RPMI7951 (cell line): Measurements from ENCODE around the gene CACNB4. TPM values are rescaled to one million over a fixed set of nuclear protein-coding genes. Genes with fewer than 3 reads are reported as not detected.

Source experiments
- DNase-seq: peaks from one replicate; pipeline ENCODE4 v3.0.0-alpha.2; 2012; ENCODE audit warnings: low read depth
- total RNA-seq: library from RNA; depleted of rRNA; stranded (reverse); fragments of >200 nt; shearing (Covaris generic); gene quantifications from 2 replicates; pipeline ENCODE4 v1.2.3, GENCODE V29; 2014

CACNB4 gene
- total RNA-seq, 1 experiment from 2014 or later: 0.12 TPM

DNA sequence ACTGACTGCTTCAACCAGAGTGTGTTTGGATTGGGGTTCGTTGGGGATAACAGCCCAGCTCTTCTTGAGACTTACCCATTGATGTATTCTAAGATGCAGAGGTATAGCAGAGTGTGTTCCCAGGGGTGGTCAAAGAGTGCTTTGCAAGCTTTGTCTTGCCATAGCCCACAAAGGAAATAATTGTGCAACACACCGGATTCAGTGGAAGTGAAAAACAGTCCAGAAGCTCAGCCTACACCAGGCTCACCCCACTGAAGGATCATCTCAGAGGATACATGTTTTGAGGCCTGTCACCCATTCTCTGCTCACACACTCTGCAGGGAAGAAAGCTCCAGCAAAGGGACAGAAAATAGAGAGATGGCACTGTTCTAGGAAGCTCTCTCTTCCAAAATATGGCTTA is 9.6 kb downstream of the CACNB4 start:
- no peak for DNase-seq

DNA sequence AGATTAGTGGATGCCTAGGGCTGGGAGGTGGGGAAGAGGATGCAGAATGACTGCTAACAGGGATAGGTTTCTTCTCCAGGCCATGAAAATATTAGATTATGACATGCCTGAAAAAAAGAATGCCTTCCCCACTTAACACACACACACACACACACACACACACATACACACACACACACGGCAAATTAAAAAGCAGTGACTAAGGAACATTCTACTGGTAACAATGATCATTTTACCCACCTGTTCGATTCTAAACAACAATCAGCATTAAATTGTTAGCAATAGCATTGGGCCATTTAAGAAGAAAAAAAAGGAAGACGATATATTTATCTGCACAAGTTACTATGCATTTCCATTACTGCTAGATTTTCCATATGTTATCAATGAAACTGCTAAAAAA is 10.8 kb downstream of the CACNB4 start:
- no peak for DNase-seq

DNA sequence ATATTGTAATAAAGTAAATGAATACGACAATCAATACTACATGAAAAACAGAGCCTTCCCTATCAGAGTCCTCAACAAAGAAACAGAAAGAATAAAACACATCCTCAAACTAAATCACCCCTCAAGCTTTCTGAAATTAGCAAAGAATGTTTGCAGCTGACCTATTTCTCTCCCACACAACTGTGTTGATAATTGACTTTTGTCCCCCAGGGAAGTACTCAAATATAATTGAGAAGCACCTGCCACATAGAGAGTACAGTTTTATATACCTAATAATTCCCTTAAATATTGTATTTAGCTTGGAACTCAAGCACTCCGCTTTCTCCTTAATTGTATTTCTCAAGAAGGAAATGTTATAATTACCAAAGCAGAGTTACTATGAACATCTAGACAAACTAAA is 12.6 kb downstream of the CACNB4 start:
- DNase-seq: no peak

DNA sequence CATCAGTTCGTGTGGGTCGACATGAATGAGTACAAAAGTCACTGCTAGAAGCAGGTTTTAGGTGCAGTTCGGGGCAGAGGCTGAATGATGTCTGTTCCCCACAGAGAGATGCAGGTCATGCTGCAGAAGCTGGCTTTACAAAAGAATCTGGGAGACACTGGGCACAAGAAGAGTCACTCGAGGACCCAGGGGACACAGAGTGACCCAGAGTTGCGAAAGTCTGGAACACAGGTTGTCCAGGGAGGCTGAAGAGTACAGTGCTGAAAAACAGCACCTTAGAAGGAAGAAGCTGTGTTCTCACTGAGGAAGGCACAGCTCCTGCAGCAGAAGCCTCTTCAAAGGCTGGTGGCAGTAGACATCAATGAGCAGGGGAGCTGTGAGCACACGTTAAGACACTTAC is 14.8 kb downstream of the CACNB4 start:
- DNase-seq: no peak

DNA sequence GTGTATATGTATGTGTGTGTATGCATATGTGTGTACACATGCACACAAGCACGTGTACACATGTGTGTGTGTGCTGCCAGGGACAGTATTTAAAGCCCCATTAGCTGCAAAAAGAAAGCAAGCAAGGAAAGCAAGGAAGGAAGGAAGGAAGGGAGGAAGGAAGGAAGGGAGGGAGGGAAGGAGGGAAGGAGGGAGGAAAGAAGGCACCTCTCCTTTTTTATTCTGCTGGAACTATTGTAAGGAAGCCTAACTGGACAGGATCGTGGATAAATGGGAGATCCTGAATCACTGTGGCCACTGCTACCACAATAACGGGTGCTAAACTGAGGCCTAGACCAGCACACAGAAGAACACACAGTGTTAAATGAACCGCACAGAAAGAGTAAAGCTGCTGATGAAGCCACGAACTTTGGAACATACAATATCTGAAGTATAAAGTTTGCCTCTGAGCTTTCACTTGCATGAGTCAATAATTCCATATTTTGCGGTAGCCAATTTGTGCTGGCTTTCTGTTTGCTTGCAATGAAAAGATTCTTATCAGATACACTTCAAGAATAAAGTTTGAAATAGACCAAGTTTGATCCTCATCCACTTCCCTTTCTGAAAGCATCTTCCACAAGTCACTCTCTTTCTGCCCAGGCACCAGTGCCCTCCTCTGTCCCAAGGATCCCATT is 15.5 kb downstream of the CACNB4 start:
- DNase-seq: no peak

DNA sequence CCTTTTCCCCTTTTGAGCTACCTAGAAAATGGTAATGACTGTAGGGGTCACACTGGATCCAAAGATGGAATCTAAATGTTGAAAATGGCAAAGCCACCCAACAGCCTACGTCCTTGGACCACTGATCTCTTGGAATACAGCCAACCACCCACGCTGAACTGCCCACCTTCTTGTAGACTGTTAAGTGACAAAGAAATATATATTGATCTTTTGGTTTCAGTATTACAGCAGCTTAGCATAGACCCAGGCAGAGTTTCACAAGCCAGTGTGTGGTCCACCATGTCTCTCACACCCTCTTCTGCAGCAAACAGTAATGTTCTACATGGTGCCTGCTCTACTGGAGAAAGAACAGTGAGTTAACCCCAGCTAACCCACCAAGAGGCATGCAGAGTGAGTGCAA is 20.2 kb downstream of the CACNB4 start:
- DNase-seq: no peak

DNA sequence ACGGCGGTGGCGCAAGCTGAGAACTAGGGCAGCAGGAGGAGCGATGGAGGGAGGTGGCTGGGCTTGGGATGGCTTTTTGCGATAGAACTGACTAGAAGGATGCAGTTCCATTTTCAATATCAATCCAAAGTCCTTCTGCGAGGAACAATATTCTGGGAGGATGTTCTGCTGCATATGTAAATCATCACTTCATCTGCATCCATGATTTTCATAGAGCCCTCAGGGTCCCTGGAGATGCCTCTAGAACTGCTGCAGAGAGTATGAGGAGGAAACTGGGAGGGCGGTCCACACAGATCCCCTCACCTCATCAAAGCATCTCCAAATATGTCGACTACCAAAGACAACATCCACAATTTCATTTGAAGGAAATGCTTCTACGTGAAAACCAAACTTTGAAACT is 20.8 kb downstream of the CACNB4 start:
- no peak for DNase-seq

DNA sequence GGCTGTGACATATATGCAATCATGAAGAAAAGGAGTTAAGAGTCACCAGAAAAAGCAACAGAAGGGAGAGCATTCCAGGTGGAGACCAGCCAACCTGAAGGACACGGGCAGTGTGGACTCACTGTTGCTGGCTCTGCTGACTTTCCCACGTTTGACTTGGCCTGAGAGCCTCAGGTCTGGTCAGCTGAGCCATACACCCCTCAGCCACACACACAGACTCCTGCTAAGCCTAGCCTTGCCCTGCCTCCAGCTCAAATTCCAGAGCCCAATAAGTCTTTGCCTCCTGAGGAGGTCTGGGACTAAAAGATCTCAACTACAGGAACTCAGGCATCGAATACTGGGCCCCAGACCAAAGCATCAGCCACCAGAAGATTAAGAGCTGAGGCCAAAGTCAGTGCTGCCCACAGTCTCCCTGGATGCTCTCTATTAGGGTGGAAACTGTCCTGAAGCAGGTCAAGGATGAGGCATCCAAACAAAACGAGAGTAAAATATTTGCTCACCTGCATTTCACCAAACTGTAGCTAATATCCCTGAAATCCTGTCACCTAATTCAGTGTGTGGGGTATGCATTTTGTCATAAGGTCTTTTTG is 23.3 kb downstream of the CACNB4 start:
- no peak for DNase-seq

DNA sequence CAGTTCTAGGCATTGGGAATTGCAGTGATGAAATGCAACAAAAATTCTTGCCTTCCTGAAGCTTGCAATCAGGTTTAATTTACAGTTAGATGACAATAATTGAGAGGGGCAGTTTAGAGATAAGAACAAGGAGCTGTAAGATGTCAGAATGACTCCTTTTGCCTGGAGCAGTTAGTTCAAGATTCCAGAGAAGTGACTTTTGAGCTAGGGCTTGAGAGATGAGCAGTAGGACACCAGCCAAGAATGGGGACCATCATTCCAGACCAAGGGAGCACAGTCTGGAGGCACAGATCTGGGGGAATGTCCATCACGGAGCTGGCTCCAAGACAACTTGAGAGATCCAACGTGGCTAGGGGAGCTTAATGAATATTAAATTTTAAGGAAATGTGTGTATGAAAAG is 26.8 kb downstream of the CACNB4 start:
- DNase-seq: no peak

DNA sequence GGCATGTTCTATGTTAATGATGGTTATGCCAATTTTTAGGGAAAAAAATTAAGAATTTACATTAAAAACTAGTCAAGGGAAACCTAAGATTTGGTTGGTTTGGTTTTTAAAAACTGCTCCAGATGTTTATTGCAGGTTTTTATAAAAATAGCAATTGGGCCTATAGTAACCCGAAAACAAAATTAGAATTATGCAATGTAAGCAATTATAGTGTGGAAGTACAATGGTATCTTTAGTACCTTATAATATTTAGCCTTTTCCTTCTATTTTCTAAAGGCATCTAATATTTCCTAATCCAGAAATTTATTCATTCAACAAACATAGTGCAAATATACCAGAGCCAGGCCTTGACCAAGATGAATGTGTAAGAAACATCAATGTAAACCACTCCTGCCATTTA is 27.3 kb downstream of the CACNB4 start:
- DNase-seq: no peak

DNA sequence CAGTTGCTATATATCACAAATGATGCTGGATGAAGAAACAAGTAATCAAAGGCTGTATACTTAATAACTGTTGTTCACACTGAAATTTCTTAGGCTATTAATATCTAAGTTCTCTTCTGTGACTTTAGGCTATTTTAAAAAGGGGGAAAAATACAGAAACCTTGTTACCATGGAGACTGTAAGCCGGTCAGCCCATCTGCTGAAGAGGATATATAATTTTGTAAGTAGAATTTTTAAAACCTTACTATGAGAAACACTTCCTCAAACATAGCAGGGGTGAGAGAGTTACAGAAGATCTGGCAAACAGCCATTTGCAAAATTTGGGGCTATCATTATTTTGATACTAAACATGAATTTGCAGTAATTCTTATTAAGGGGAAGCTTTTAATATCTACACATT is 27.8 kb downstream of the CACNB4 start:
- no peak for DNase-seq

DNA sequence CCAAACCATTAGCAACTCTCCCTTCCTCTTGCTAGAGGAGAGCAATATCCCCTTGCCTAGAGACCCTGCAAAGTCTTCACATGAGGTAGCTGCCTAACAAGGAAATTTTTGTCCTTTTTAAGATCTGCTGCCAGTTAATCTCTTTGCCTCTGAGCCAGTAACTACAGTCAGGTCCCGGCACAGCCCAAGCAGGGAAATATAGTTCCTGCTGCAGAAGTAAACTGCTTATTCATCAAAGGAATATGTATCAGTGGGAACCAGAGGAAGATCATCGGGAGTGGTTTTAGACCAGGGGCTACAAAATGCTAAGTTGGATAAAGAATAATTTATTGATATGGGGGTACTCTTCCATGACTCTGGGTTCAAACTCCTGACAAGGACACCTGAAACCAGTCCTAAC is 30.6 kb downstream of the CACNB4 start:
- DNase-seq: no peak

DNA sequence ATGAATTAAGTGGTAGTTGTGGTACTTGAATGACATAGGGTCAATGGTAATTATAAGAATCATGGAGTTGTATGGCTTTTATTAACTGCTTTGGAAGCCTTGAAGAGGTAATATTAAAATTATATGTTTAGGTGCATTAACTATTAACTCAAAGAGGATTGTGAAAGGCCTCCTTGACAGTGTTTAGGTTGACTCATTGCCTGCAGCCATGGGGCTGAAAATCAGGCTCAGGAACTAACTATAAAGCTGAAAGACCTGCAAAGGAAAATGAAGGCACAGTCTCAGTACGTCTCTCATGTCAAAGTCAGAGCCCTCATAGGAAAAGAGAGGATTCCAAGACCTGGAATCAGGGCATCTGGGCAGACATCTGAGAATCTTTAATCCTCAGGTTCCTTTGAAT is 31.0 kb downstream of the CACNB4 start:
- DNase-seq: no peak

DNA sequence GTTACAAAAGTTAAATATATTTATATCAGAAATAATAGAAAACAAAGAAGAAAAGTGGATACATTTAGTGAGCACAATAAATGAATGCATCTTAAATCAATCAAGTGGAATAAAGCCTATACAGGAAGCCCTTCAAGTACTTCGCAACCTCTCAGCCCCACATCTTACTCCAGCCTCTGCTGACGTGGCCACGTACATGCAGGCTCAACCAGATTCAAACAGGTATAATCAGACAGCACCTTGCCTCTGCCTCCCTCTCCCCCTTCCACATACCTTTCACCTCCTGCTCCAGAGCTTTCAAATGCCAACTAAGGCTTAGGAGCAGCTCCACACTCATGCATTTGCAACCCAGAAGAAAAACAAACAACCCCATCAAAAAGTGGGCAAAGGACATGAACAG is 32.9 kb downstream of the CACNB4 start:
- DNase-seq: no peak

DNA sequence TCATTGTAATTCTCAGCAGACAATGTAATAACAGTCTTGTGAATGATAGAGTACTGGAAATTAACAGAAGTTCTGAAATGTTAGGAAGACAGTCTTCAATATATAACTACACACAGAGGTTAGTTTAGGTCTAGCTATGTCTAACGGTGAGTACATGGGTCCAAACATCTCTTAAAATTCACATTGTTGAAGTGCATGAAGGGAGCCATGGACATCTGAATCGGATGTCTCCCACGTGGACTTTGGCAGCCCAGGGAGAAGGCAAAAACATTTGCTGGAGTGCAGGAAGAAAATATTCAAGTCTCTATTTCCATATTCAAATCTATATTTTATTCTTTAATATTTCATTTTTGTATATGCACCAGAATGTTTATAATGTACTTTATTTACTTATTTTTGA is 34.8 kb downstream of the CACNB4 start:
- DNase-seq: no peak

DNA sequence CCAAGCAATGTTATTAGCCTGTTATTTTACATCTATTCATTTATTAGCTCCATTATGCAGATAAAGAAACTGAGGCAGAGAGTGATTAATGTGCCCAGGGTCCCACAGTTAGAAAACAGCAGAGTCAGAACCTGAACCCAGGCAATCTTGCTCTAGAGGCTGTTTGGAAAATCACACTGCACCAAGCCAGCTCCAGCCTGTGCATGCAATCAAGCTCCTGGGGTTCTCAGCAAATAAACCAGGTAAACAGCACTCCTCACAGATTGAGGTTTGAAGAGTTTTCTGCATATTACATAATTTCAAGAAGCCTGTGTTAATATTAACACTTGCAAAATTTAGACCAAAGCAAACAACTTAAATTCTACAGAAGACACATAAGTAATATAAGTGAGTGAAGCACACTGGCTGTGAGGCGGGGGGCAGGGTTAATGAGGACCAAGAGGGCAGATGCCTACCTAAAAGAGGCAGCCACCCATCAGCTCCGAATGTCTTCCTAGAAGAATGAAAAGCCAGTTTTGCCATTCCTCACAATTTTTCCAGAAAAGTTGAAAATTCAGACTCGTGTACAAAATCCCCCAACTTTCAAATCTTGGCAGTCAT is 35.4 kb downstream of the CACNB4 start:
- no peak for DNase-seq

DNA sequence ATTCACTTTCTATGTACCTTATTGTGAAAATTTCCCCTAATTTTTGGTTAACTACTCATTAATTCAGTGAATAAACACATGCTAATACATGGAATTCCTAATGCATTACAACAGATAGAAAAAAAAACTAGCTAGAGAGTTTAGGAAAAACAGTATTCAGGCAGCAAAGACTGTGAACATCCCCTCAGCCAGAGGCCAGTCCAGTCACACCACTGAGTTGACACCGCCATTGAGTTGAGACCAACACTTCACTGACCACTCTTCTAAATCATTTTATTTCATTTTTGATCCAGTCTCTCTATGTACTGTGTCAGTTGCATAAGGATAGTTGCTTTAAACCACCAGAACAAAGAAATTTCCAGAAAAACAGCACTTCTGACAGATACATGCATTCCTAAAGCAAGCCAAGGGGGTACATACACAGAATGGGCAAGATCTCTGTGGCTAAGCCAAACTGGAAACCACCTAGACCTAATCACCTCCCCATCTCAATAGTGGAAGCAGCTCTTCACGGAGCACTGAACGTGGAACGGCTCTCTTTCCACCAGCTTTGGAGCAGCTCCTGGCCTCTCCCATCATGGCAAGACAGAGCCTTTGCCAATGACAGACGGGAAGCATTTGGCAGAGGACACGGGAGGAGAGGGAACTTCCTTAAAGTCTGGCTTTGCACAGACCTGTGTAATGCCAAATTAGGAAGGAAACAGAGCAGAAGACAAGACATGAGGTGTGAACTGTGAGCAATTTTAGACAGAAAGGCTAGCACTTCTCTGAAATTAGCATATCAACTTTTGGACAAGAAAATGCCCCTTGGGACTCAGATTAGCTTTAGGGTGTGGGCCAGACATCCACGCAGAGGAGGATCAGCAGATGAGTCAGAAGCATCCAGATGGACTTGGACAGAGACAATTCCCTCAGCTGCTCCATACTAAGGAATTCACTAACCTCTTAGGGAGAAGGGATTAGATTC is 36.4 kb downstream of the CACNB4 start:
- peak; percentile 67 for DNase-seq

DNA sequence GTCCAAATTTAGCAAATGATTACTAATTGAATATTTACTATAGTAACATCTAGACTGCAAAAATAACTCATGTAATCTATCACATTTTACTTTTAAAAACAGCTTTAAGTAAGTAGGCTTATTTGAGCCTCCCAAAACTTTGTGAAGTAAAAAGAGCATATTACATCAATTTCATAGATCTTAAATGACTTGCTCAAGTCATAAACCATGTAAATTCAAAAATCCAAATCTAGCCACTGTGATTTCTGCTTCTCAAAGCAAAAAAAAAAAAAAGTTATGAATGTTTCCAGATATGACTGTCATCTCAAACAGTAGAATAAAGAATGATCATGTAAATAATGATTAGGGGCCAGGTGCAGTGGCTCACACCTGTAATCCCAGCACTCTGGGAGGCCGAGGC is 37.5 kb downstream of the CACNB4 start:
- DNase-seq: no peak

DNA sequence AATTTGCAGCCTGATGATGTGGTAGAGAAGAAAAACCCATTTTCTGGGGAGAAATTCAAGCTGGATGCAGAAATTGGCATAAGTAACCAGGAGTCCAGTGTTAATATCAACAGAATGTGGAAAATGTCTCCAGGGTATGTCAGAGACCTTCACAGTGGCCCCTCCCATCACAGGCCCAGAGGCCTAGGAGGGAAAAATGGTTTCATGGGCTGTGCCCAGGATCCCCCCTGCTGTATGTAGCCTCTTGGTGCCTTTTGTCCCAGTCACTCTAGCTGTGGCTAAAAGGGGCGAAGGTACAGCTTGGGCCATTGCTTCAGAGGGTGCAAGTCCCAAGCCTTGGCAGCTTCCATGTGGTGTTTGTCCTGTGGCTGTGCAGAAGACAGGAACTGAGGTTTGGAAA is 40.2 kb downstream of the CACNB4 start:
- DNase-seq: no peak

DNA sequence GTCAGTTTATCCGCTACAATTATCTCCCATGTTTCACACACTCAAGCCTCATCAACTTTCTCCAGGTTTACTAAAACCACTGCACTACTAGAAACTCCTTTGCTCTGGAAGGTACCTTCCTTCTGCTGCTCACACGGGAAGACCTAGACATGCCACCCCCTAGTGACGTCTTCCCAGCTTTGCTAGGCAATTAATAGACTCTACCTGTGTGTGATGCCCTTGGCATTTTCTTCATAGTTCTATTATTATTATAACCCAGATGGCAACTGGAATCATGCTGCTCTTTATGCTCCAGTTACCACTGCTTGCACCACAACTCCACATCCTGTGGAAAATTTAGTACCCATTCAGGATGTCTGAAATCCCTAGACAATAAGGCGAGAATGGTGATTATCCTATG is 42.4 kb downstream of the CACNB4 start:
- DNase-seq: no peak

DNA sequence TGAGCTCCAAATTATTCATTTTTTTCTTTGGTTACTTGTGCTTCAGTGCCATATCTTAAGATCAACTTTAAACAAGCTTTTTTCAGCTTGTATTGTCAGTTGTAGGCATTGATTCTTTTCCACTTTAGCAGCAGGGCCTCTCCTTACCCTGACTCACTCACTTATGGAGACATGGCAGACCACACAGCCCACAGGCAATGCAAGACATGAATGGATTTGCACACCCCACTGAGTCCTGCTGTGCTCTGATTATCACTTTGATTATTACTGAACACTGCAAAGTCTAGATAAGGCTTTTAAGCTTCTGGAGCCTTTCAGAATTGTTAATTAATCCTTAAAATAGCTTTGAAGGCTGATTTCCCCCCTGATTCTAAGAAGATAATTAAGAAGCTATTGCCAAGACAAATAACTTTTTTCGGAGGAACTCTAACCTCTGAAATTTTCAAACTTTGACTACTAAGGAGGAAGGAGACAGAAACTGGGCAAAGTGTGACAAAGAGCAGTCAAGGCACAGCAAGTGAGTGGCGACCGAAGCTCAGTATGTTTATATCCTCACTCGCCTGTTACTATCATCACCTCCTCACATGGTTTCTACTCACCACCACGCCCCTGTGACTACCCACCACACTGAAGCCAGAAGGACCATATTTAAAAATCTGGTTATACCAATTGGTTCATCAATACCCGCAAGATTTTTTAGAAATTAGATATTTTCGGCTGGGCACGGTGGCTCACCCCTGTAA is 43.3 kb downstream of the CACNB4 start:
- DNase-seq: peak; percentile 55

DNA sequence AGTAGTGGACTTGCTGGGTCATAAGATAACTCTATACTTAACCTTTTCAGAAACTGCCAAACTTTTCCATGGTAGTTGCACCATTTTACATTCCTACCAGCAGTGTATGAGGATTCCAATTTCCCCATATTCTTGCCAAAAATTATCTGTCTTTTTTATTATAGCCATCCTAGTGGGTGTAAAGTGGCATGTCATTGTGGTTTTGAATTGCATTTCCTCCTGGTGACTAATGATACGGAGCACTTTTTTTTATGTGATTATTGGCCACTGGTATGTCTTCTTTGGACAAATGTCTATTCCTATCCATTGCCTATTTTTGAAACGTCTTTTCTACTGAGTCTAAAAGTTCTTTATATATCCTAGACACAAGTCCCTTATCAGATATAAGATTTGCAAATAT is 44.3 kb downstream of the CACNB4 start:
- DNase-seq: peak; percentile 76
